D721Med (cell line): ENCODE data around the gene POLA1.
A peak's percentile ranks its signal among the peaks of the same experiment; 100 is the strongest.

ENCODE experiments used
- DNase-seq: peaks from one replicate; pipeline ENCODE4 v3.0.0; 2011; ENCODE audit warnings: low spot score; ENCODE audit not compliant: insufficient read length
- FAIRE-seq: peaks from 2 replicates; lab custom pipeline; 2011; peaks lifted over from hg19 to GRCh38; lab: Jason Lieb, UNC
- CTCF ChIP-seq: IDR thresholded peaks from 2 replicates; pipeline ENCODE4 v1.5.1; 2012; ENCODE audit warnings: mild to moderate bottlenecking, control low read depth; ENCODE audit not compliant: insufficient read depth; ENCODE audit errors: missing control alignments

POLA1 gene

GRCh38 chrX:24983931-24984330, 290.2 kb downstream of the POLA1 start:
- no peak for TF ChIP-seq CTCF
- no peak for DNase-seq
- FAIRE-seq = no peak

GRCh38 chrX:24985120-24985519, 291.4 kb downstream of the POLA1 start:
- TF ChIP-seq CTCF = no peak
- FAIRE-seq = no peak

DNA sequence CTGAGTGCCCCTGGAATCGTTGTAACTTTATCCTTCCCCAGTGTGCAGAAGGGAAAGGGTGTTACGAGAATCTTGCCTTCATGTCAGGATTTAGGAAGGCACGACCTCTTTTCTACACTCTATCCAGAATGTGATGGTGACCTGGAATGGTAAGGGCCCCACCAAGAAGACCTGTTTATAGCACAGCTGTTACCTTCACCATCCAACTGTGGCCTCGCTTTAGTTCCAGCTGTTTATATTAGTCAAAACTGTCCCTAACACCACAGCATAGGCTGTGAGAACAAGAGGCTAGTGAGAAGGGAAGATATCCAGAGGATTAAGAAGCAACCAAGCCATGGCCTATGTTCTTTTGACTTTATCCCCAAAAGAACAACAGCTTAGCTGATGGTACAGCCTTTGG, 294.0 kb downstream of the POLA1 start:
- FAIRE-seq (no peak), DNase-seq (no peak)
- TF ChIP-seq CTCF = no peak

More at GRCh38 chrX:24985120-24985519, 291.4 kb downstream of the POLA1 start:
- DNase-seq = no peak

- FAIRE-seq (no peak), DNase-seq (no peak)
- TF ChIP-seq CTCF = no peak
Observed at GRCh38 chrX:24988314-24988713, 294.6 kb downstream of the POLA1 start.

DNA sequence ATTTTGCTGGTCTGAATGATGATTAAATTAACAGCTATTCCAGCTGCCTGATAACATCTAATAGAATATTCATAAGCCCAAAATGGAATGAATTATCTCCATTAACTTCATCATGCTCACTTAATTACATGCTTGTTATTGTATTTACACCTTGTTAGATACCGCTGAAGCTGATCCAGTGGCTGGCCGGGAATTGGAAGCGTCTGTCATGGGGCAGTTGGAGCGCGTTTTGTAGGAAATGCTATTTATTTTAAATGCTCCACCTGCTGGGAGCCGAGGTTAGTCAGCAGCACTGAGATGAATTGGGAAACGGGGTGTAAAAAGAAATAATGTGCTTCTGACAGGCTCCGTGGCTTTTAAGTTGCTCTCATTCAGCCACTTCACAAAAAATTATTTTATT, 296.8 kb downstream of the POLA1 start:
- TF ChIP-seq CTCF = peak; percentile 1
- FAIRE-seq = peak; percentile 63
- no peak for DNase-seq

DNA sequence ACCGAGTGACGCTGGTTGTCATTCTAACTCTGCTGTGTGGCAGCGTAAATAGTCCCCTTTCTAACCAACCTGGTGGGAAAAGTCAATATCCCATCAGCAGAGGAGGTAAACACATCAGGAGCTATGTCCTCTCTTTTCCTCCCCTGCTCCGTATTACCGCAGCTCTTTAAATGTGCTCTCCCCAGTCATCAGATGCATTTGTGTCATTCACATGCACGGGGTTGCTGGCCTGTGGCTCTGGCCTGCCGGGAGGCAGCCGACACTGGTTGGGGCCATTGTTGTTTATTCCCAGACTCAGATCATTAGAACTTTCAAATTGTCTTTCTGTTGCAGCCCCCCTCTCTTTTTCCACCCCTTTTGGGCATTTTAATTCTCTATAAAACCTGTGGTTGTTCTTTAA, 300.2 kb downstream of the POLA1 start:
- no peak for TF ChIP-seq CTCF
- FAIRE-seq = no peak
- DNase-seq = no peak

- TF ChIP-seq CTCF = no peak
- no peak for DNase-seq
- no peak for FAIRE-seq
Observed at GRCh38 chrX:24996096-24996709, 302.5 kb downstream of the POLA1 start.
